Tibial nerve (tissue), 3 donors: Measurements from ENCODE around the gene MSANTD7.
A peak's percentile ranks its signal among the peaks of the same experiment; 100 is the strongest.

ENCODE experiments used
- CTCF ChIP-seq, 5 experiments: fragments of 200-600 bp in 3 of 5; fragments of 450-650 bp in 2 of 5; sonication (generic) in 3 of 5; IDR thresholded peaks; one replicate each; pipeline ENCODE4 v1.5.1; 2016 to 2019; ENCODE audit warnings: antibody characterized with exemption in 5 of 5, mild to moderate bottlenecking in 3 of 5, moderate library complexity in 2 of 5
- POLR2A ChIP-seq, 2 donors: fragments of 450-650 bp; IDR thresholded peaks; one replicate each; pipeline ENCODE4 v1.6.1; 2017; ENCODE audit warnings: antibody characterized with exemption in 2 of 2, mild to moderate bottlenecking in 2 of 2, moderate library complexity in 2 of 2

- TF ChIP-seq CTCF (IDR thresholded peaks at IDR 0.05) (peak; percentile 37 to 58 (median 51)), POLR2A (IDR thresholded peaks at IDR 0.05) (no peak)
These were observed 15.0 kb upstream of the MSANTD7 start for GRCh38 chr10:14822879-14823755.
